HEK293 (cell line): ENCODE measurements around the gene CHST9.
A peak's percentile ranks its signal among the peaks of the same experiment; 100 is the strongest.

Experiments used
- CTCF ChIA-PET: fragments of 350-600 bp; formaldehyde crosslinking; extraction: SDS; loops from one replicate; lab custom pipeline; 2021; ENCODE audit warnings: antibody characterized with exemption; lab: Yijun Ruan, JAX
- POLR2A ChIA-PET: fragments of 300-600 bp; formaldehyde crosslinking; extraction: SDS; loops from one replicate; lab custom pipeline; 2020; ENCODE audit warnings: antibody characterized with exemption, inconsistent platforms; lab: Yijun Ruan, JAX
- H3K27ac ChIP-seq: fragments of 200-500 bp; sonication (Bioruptor generic); 2 replicates; pipeline ENCODE4 v1.5.1; 2014; ENCODE audit warnings: low read depth, low read length, control low read depth, inconsistent platforms; ENCODE audit errors: extremely low read depth
- H3K36me3 ChIP-seq, 2 experiments: fragments of 200-500 bp in 1 of 2; sonication (Bioruptor generic) in 1 of 2; 1 replicate in 1 of 2; 2 replicates in 1 of 2; pipeline ENCODE4 v1.5.1; 2014 to 2017; ENCODE audit warnings: inconsistent platforms in 2 of 2, low read length in 2 of 2; ENCODE audit not compliant: control insufficient read depth in 2 of 2, insufficient read depth in 1 of 2
- H3K4me1 ChIP-seq: fragments of 200-500 bp; sonication (Bioruptor generic); 2 replicates; pipeline ENCODE4 v1.5.1; 2014; ENCODE audit warnings: mild to moderate bottlenecking, low read length, inconsistent platforms; ENCODE audit not compliant: control insufficient read depth, insufficient read depth
- H3K4me3 ChIP-seq: 2 replicates; pipeline ENCODE4 v1.5.1; 2011; ENCODE audit warnings: low read depth, mild to moderate bottlenecking, control low read depth, low read length, moderate library complexity
- H3K9me3 ChIP-seq: fragments of 200-500 bp; sonication (Bioruptor generic); 2 replicates; pipeline ENCODE4 v1.5.1; 2014; ENCODE audit warnings: low read depth, low read length, inconsistent platforms; ENCODE audit not compliant: control insufficient read depth, insufficient read depth
- KLF16 ChIP-seq: fragments of 450-650 bp; formaldehyde crosslinking; IDR thresholded peaks from 2 replicates; pipeline ENCODE4 v1.5.1; 2017; ENCODE audit warnings: missing biosample characterization, missing genetic modification characterization
- KLF9 ChIP-seq: fragments of 450-650 bp; formaldehyde crosslinking; IDR thresholded peaks from 2 replicates; pipeline ENCODE4 v1.5.1; 2016; ENCODE audit warnings: missing biosample characterization, missing genetic modification characterization, low read depth
- OSR2 ChIP-seq: fragments of 450-650 bp; formaldehyde crosslinking; IDR thresholded peaks from 2 replicates; pipeline ENCODE4 v1.5.1; 2016; ENCODE audit warnings: missing biosample characterization, missing genetic modification characterization
- SCRT1 ChIP-seq: fragments of 450-650 bp; formaldehyde crosslinking; IDR thresholded peaks from 2 replicates; pipeline ENCODE4 v1.5.1; 2016; ENCODE audit warnings: missing biosample characterization, missing genetic modification characterization, borderline replicate concordance
- ZBTB7A ChIP-seq: fragments of 450-650 bp; formaldehyde crosslinking; IDR thresholded peaks from 2 replicates; pipeline ENCODE4 v1.5.1; 2016; ENCODE audit warnings: low read depth, missing biosample characterization, missing genetic modification characterization
- ZFP69B ChIP-seq: fragments of 450-650 bp; formaldehyde crosslinking; IDR thresholded peaks from 2 replicates; pipeline ENCODE4 v1.5.1; 2016; ENCODE audit warnings: missing biosample characterization, missing genetic modification characterization
- ZIC2 ChIP-seq: fragments of 450-650 bp; formaldehyde crosslinking; IDR thresholded peaks from 2 replicates; pipeline ENCODE4 v1.5.1; 2016; ENCODE audit warnings: missing biosample characterization, missing genetic modification characterization
- ZNF292 ChIP-seq: fragments of 450-650 bp; formaldehyde crosslinking; IDR thresholded peaks from 2 replicates; pipeline ENCODE4 v1.5.1; 2016; ENCODE audit warnings: low read depth, missing biosample characterization, missing genetic modification characterization, borderline replicate concordance
- ZNF521 ChIP-seq: fragments of 450-650 bp; formaldehyde crosslinking; IDR thresholded peaks from 2 replicates; pipeline ENCODE4 v1.5.1; 2017; ENCODE audit warnings: missing biosample characterization, mild to moderate bottlenecking, missing genetic modification characterization
- ZNF610 ChIP-seq: fragments of 450-650 bp; formaldehyde crosslinking; IDR thresholded peaks from 2 replicates; pipeline ENCODE4 v1.5.1; 2016; ENCODE audit warnings: missing biosample characterization, missing genetic modification characterization, borderline replicate concordance
- ZNF792 ChIP-seq: fragments of 450-650 bp; formaldehyde crosslinking; IDR thresholded peaks from 2 replicates; pipeline ENCODE4 v1.5.1; 2016; ENCODE audit warnings: missing biosample characterization, missing genetic modification characterization
- ZNF830 ChIP-seq: fragments of 450-650 bp; IDR thresholded peaks from 2 replicates; pipeline ENCODE4 v1.5.0; 2018; ENCODE audit warnings: missing biosample characterization, missing genetic modification characterization, low read depth, mild to moderate bottlenecking, moderate library complexity
- TF ChIP-seq, protein P1 (sequence below): fragments of 450-650 bp; formaldehyde crosslinking; IDR thresholded peaks from 2 replicates; pipeline ENCODE4 v1.5.1; 2016; ENCODE audit warnings: missing biosample characterization, missing genetic modification characterization
- TF ChIP-seq, protein P2 (sequence below): IDR thresholded peaks from 2 replicates; pipeline ENCODE4 v1.6.1; 2011; ENCODE audit warnings: mild to moderate bottlenecking, low read depth, low read length, borderline replicate concordance
- TF ChIP-seq, protein P3 (sequence below): fragments of 450-650 bp; formaldehyde crosslinking; IDR thresholded peaks from 2 replicates; pipeline ENCODE4 v1.5.1; 2016; ENCODE audit warnings: missing biosample characterization, missing genetic modification characterization
- TF ChIP-seq, protein P4 (sequence below): fragments of 450-650 bp; formaldehyde crosslinking; IDR thresholded peaks from 2 replicates; pipeline ENCODE4 v1.5.1; 2017; ENCODE audit warnings: missing biosample characterization, missing genetic modification characterization

CHST9 gene

DNA sequence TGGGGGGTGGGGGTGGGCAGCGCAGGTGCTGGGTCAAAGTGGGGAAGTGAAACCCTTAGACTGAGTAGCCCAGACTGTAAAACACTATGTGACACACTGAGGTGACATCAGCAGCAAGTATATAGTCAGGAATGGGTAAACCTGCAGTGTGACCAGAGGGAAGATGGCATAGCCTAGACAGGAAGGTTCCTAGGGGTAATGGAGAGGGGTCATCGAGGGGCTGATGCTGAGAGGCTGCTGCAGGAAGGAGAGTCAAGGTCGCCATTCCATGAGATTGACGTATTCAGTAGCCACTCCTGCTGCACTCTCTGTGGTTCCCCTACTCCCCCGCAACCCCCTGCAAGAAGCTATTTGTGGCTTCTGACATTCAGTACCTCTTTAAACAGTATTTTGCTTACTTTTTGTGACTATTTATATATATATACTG is 111.7 kb downstream of the CHST9 start:
- no peaks in the 10 kb centered on the region for H3K9me3 ChIP-seq
- no peaks in the 10 kb centered on the region for H3K36me3 ChIP-seq
- TF ChIP-seq, protein P1, sequence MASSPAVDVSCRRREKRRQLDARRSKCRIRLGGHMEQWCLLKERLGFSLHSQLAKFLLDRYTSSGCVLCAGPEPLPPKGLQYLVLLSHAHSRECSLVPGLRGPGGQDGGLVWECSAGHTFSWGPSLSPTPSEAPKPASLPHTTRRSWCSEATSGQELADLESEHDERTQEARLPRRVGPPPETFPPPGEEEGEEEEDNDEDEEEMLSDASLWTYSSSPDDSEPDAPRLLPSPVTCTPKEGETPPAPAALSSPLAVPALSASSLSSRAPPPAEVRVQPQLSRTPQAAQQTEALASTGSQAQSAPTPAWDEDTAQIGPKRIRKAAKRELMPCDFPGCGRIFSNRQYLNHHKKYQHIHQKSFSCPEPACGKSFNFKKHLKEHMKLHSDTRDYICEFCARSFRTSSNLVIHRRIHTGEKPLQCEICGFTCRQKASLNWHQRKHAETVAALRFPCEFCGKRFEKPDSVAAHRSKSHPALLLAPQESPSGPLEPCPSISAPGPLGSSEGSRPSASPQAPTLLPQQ, result no peak
- TF ChIP-seq OSR2 (no peak), ZNF521 (tag by site-specific recombination) (no peak), ZFP69B (tag by site-specific recombination) (no peak), ZIC2 (tag by site-specific recombination) (no peak), KLF9 (tag by site-specific recombination) (no peak)
- TF ChIP-seq, protein P2, sequence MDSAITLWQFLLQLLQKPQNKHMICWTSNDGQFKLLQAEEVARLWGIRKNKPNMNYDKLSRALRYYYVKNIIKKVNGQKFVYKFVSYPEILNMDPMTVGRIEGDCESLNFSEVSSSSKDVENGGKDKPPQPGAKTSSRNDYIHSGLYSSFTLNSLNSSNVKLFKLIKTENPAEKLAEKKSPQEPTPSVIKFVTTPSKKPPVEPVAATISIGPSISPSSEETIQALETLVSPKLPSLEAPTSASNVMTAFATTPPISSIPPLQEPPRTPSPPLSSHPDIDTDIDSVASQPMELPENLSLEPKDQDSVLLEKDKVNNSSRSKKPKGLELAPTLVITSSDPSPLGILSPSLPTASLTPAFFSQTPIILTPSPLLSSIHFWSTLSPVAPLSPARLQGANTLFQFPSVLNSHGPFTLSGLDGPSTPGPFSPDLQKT, result no peak
- no peak overlapping the region for H3K4me3 ChIP-seq
- H3K4me1 ChIP-seq, result 0 out of 2 replicates have a peak, but pooled peaks cover 3% of the 10 kb centered on the region
- ChIA-PET CTCF (no interaction called here), POLR2A (no interaction called here)
- H3K27ac ChIP-seq, result no peak overlapping the region

DNA sequence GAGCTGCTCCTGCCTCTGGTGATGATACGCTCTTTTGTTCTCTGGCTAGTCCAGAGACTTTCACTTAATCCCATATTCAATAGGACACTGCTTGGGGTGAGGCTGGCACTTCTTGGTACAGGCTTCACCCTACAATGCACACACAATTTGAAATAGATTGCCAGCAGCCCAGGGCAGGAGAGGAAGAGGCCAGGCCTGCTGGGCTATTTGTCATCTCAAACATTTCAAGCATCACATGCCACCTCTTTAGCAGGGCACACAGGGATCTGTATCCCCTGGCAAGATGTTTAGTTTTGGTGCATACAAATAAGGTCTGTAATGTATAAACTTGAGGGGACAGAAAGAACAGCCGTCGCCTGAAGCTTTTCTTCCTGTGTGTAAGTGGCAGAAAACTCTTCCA is 120.4 kb downstream of the CHST9 start:
- POLR2A ChIA-PET, result no interaction called here
- CTCF ChIA-PET, result no interaction called here
- Histone ChIP-seq H3K9me3 (no peaks in the 10 kb centered on the region), H3K36me3 (no peaks in the 10 kb centered on the region), H3K4me1 (no peaks in the 10 kb centered on the region), H3K27ac (no peak overlapping the region), H3K4me3 (no peak overlapping the region)
- TF ChIP-seq, protein P3, sequence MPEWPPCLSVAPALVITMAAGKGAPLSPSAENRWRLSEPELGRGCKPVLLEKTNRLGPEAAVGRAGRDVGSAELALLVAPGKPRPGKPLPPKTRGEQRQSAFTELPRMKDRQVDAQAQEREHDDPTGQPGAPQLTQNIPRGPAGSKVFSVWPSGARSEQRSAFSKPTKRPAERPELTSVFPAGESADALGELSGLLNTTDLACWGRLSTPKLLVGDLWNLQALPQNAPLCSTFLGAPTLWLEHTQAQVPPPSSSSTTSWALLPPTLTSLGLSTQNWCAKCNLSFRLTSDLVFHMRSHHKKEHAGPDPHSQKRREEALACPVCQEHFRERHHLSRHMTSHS, result no peak
- no peak for TF ChIP-seq ZBTB7A (tag by site-specific recombination)
- no peak for TF ChIP-seq ZNF292 (tag by site-specific recombination)
- no peak for TF ChIP-seq KLF16 (tag by site-specific recombination)
- no peak for TF ChIP-seq ZNF830 (tag by site-specific recombination)
- no peak for TF ChIP-seq ZNF792 (tag by site-specific recombination)
- TF ChIP-seq, protein P2, result no peak
- no peak for TF ChIP-seq ZNF610 (tag by site-specific recombination)

DNA sequence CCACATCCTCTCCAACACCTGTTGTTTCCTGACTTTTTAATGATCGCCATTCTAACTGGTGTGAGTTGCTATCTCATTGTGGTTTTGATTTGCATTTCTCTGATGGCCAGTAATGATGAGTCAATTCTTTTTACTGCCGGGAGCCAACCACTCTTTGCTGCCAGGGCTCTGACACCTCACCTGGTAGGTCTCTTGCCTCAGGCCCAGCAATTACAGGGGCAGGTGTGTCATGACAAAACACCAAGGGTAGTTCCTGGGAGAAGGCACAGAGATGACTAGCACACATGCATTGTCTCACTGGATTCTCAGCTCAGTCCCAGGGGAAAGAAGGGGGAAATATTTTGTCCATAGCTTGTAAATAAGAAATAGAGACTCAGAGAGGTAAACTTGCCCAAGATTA is 122.3 kb downstream of the CHST9 start:
- H3K36me3 ChIP-seq, result no peaks in the 10 kb centered on the region
- H3K4me3 ChIP-seq, result no peak overlapping the region
- ChIA-PET POLR2A (no interaction called here), CTCF (interaction anchor here (0.7 kb wide), 1 partner anchor 33 kb away, joined by 3 read pairs; no protein-coding TSS in a partner anchor)
- H3K4me1 ChIP-seq, result no peaks in the 10 kb centered on the region
- TF ChIP-seq, protein P4, sequence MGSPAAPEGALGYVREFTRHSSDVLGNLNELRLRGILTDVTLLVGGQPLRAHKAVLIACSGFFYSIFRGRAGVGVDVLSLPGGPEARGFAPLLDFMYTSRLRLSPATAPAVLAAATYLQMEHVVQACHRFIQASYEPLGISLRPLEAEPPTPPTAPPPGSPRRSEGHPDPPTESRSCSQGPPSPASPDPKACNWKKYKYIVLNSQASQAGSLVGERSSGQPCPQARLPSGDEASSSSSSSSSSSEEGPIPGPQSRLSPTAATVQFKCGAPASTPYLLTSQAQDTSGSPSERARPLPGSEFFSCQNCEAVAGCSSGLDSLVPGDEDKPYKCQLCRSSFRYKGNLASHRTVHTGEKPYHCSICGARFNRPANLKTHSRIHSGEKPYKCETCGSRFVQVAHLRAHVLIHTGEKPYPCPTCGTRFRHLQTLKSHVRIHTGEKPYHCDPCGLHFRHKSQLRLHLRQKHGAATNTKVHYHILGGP (tag by site-specific recombination), result no peak
- 0 out of 2 replicates have a peak, but pooled peaks have one; percentile 23 for TF ChIP-seq SCRT1 (tag by site-specific recombination)
- H3K27ac ChIP-seq, result no peak overlapping the region
- no peaks in the 10 kb centered on the region for H3K9me3 ChIP-seq
